Rectal smooth muscle tissue (tissue), 1 donor: Measurements from ENCODE around the gene HRH1.
"Not testable (repeated sequence)": the region's sequence is repeated elsewhere in the genome, so short reads cannot be mapped to it uniquely, and the experiment has no call there.

Experiments
- H3K27ac ChIP-seq: one replicate; pipeline ENCODE4 v1.7.0; 2013; ENCODE audit warnings: low read depth, low read length, inconsistent platforms
- H3K27me3 ChIP-seq: one replicate; pipeline ENCODE4 v1.7.0; 2013; ENCODE audit warnings: low read length; ENCODE audit not compliant: control insufficient read depth, insufficient read depth
- H3K36me3 ChIP-seq: one replicate; pipeline ENCODE4 v1.7.0; 2013; ENCODE audit warnings: low read length; ENCODE audit not compliant: control insufficient read depth, insufficient read depth
- H3K4me1 ChIP-seq: one replicate; pipeline ENCODE4 v1.7.0; 2013; ENCODE audit warnings: low read length; ENCODE audit not compliant: control insufficient read depth, insufficient read depth
- H3K4me3 ChIP-seq: one replicate; pipeline ENCODE4 v1.7.0; 2013; ENCODE audit warnings: low read length
- H3K9ac ChIP-seq: one replicate; pipeline ENCODE4 v1.7.0; 2013; ENCODE audit warnings: low read length

HRH1 gene

GRCh38 chr3:11204697-11205348 is 50.5 kb downstream of the HRH1 start:
- Histone ChIP-seq H3K4me3 (no peak overlapping the region), H3K27ac (no peak overlapping the region), H3K9ac (no peak overlapping the region), H3K4me1 (no peaks in the 10 kb centered on the region), H3K27me3 (no peaks in the 10 kb centered on the region), H3K36me3 (no peaks in the 10 kb centered on the region)

GRCh38 chr3:11205881-11206280 is 51.6 kb downstream of the HRH1 start:
- H3K4me1 ChIP-seq, H3K4me3 ChIP-seq, H3K27ac ChIP-seq, H3K27me3 ChIP-seq, H3K36me3 ChIP-seq, H3K9ac ChIP-seq: not testable (repeated sequence)

GRCh38 chr3:11206316-11206715 is 52.0 kb downstream of the HRH1 start:
- Histone ChIP-seq H3K4me3 (no peak overlapping the region), H3K4me1 (peaks cover 3% of the 10 kb centered on the region), H3K9ac (no peak overlapping the region), H3K27me3 (no peaks in the 10 kb centered on the region), H3K27ac (no peak overlapping the region), H3K36me3 (no peaks in the 10 kb centered on the region)

- Histone ChIP-seq H3K27me3 (no peaks in the 10 kb centered on the region), H3K4me3 (no peak overlapping the region), H3K4me1 (peaks cover 7% of the 10 kb centered on the region), H3K9ac (no peak overlapping the region), H3K27ac (no peak overlapping the region), H3K36me3 (no peaks in the 10 kb centered on the region)
Observed at GRCh38 chr3:11206953-11207352, 52.7 kb downstream of the HRH1 start.

- no peak overlapping the region for H3K4me3 ChIP-seq
- peaks cover 21% of the 10 kb centered on the region for H3K4me1 ChIP-seq
- H3K9ac ChIP-seq: no peak overlapping the region
- no peaks in the 10 kb centered on the region for H3K27me3 ChIP-seq
- H3K36me3 ChIP-seq: no peaks in the 10 kb centered on the region
- H3K27ac ChIP-seq: peak overlapping the region; percentile 60
Observed at GRCh38 chr3:11211531-11212298, 57.4 kb downstream of the HRH1 start.

GRCh38 chr3:11212299-11212608 is 58.0 kb downstream of the HRH1 start:
- Histone ChIP-seq H3K27ac (peak overlapping the region; percentile 79), H3K36me3 (no peaks in the 10 kb centered on the region), H3K27me3 (no peaks in the 10 kb centered on the region), H3K9ac (no peak overlapping the region), H3K4me1 (peaks cover 21% of the 10 kb centered on the region), H3K4me3 (no peak overlapping the region)

GRCh38 chr3:11212784-11213183 is 58.5 kb downstream of the HRH1 start:
- H3K4me3 ChIP-seq: no peak overlapping the region
- no peaks in the 10 kb centered on the region for H3K27me3 ChIP-seq
- H3K4me1 ChIP-seq: peaks cover 21% of the 10 kb centered on the region
- H3K36me3 ChIP-seq: no peaks in the 10 kb centered on the region
- H3K27ac ChIP-seq: peak overlapping the region; percentile 79
- no peak overlapping the region for H3K9ac ChIP-seq

GRCh38 chr3:11213810-11214450 is 59.6 kb downstream of the HRH1 start:
- peaks cover 21% of the 10 kb centered on the region for H3K4me1 ChIP-seq
- H3K4me3 ChIP-seq: no peak overlapping the region
- H3K36me3 ChIP-seq: no peaks in the 10 kb centered on the region
- H3K27me3 ChIP-seq: no peaks in the 10 kb centered on the region
- H3K9ac ChIP-seq: no peak overlapping the region
- peak overlapping the region; percentile 79 for H3K27ac ChIP-seq

- H3K4me3 ChIP-seq: no peak overlapping the region
- H3K27ac ChIP-seq: peak overlapping the region; percentile 64
Observed at GRCh38 chr3:11214451-11214978, 60.2 kb downstream of the HRH1 start.

GRCh38 chr3:11217370-11217769 is 63.1 kb downstream of the HRH1 start:
- H3K36me3 ChIP-seq, H3K27ac ChIP-seq: not testable (repeated sequence)

More at GRCh38 chr3:11214451-11214978, 60.2 kb downstream of the HRH1 start:
- Histone ChIP-seq H3K36me3 (no peaks in the 10 kb centered on the region), H3K9ac (no peak overlapping the region), H3K4me1 (peaks cover 21% of the 10 kb centered on the region), H3K27me3 (no peaks in the 10 kb centered on the region)

GRCh38 chr3:11220230-11220629 is 65.9 kb downstream of the HRH1 start:
- H3K4me1 ChIP-seq: peaks cover 2% of the 10 kb centered on the region
- H3K36me3 ChIP-seq: no peaks in the 10 kb centered on the region
- H3K27ac ChIP-seq: no peak overlapping the region
- no peak overlapping the region for H3K4me3 ChIP-seq
- no peaks in the 10 kb centered on the region for H3K27me3 ChIP-seq
- no peak overlapping the region for H3K9ac ChIP-seq

More at GRCh38 chr3:11217370-11217769, 63.1 kb downstream of the HRH1 start:
- peaks cover 13% of the 10 kb centered on the region for H3K4me1 ChIP-seq
- not testable (repeated sequence) for H3K27me3 ChIP-seq, H3K9ac ChIP-seq, H3K4me3 ChIP-seq

GRCh38 chr3:11221818-11222415 is 67.6 kb downstream of the HRH1 start:
- no peaks in the 10 kb centered on the region for H3K36me3 ChIP-seq
- no peak overlapping the region for H3K27ac ChIP-seq
- no peaks in the 10 kb centered on the region for H3K27me3 ChIP-seq
- peaks cover 3% of the 10 kb centered on the region for H3K4me1 ChIP-seq
- H3K4me3 ChIP-seq: no peak overlapping the region
- H3K9ac ChIP-seq: no peak overlapping the region
